Ishikawa (cell line): ENCODE measurements around the gene BZW2.

Experiments
- CEBPB ChIP-seq: IDR thresholded peaks from 2 replicates; pipeline ENCODE4 v1.6.1; 2012
- CREB1 ChIP-seq: IDR thresholded peaks from 2 replicates; pipeline ENCODE4 v1.6.1; 2012; ENCODE audit warnings: low read depth
- EGR1 ChIP-seq: IDR thresholded peaks from 2 replicates; pipeline ENCODE4 v1.6.1; 2012
- EP300 ChIP-seq: IDR thresholded peaks from 2 replicates; pipeline ENCODE4 v1.6.1; 2012; ENCODE audit warnings: borderline replicate concordance
- FOXM1 ChIP-seq: IDR thresholded peaks from 2 replicates; pipeline ENCODE4 v1.6.1; 2012; ENCODE audit warnings: low read depth, borderline replicate concordance
- MAX ChIP-seq: IDR thresholded peaks from 2 replicates; pipeline ENCODE4 v1.6.1; 2012
- NFIC ChIP-seq: IDR thresholded peaks from 2 replicates; pipeline ENCODE4 v1.6.1; 2012
- RAD21 ChIP-seq: IDR thresholded peaks from 2 replicates; pipeline ENCODE4 v1.6.1; 2012; ENCODE audit warnings: low read depth
- TAF1 ChIP-seq: IDR thresholded peaks from 2 replicates; pipeline ENCODE4 v1.6.1; 2012; ENCODE audit warnings: low read depth, mild to moderate bottlenecking
- TCF12 ChIP-seq: IDR thresholded peaks from 2 replicates; pipeline ENCODE4 v1.6.1; 2012; ENCODE audit warnings: low read depth
- TEAD4 ChIP-seq: IDR thresholded peaks from 2 replicates; pipeline ENCODE4 v1.6.1; 2012
- YY1 ChIP-seq: IDR thresholded peaks from 2 replicates; pipeline ENCODE4 v1.6.1; 2012; ENCODE audit warnings: low read depth
- ZBTB7A ChIP-seq: IDR thresholded peaks from 2 replicates; pipeline ENCODE4 v1.6.1; 2012; ENCODE audit warnings: low read depth
- TF ChIP-seq, protein P1 (sequence below): IDR thresholded peaks from 2 replicates; pipeline ENCODE4 v1.6.1; 2012
- TF ChIP-seq, protein P2 (sequence below): IDR thresholded peaks from 2 replicates; pipeline ENCODE4 v1.6.1; 2012; ENCODE audit warnings: low read depth, mild to moderate bottlenecking

The BZW2 gene

DNA sequence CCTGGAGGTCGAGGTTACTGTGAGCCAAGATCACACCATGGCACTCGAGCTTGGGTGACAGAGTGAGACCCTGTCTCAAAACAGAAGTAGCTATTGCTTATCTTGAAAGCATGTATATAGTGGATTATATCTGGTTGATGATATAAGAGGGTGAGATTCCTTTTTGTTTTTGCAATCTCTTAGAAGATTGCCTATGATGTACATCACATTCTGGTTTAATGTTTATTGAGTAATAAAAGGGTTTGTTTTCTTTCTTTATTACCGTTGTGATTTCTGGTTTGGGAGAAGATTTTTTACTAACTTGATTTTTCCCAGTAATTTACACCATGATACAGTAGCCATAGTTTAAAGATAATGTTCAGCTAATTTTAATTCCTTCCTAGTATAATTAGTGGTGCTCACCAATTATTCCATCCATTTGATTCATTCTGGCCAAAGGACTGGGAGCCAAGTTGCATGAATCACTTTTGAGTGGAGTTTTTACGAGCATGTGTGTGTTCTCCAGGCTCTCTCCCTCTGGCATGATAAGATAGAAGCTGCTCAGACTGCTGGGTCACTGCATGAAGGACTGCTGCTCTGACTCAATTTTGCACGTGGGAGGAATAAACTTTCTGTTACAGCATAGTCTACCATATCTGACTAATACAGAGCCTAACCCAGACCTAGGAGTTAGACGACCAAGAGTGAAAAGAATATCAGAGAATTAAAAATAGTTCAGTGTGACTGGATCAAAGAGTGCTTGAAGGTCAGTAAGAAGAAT, 94.1 kb downstream of the BZW2 start:
- TF ChIP-seq YY1 (no peak), NFIC (no peak), EGR1 (no peak), CREB1 (no peak), ZBTB7A (no peak), MAX (no peak)
- TF ChIP-seq, protein P1, sequence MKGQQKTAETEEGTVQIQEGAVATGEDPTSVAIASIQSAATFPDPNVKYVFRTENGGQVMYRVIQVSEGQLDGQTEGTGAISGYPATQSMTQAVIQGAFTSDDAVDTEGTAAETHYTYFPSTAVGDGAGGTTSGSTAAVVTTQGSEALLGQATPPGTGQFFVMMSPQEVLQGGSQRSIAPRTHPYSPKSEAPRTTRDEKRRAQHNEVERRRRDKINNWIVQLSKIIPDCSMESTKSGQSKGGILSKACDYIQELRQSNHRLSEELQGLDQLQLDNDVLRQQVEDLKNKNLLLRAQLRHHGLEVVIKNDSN: no peak

GRCh38 chr7:16740623-16740953, 94.6 kb downstream of the BZW2 start:
- TF ChIP-seq TEAD4: no peak
- no peak for TF ChIP-seq RAD21
- no peak for TF ChIP-seq TCF12
- TF ChIP-seq CREB1: no peak
- no peak for TF ChIP-seq TAF1
- no peak for TF ChIP-seq FOXM1
- no peak for TF ChIP-seq EP300

GRCh38 chr7:16740996-16741395, 95.0 kb downstream of the BZW2 start:
- TF ChIP-seq, protein P2, sequence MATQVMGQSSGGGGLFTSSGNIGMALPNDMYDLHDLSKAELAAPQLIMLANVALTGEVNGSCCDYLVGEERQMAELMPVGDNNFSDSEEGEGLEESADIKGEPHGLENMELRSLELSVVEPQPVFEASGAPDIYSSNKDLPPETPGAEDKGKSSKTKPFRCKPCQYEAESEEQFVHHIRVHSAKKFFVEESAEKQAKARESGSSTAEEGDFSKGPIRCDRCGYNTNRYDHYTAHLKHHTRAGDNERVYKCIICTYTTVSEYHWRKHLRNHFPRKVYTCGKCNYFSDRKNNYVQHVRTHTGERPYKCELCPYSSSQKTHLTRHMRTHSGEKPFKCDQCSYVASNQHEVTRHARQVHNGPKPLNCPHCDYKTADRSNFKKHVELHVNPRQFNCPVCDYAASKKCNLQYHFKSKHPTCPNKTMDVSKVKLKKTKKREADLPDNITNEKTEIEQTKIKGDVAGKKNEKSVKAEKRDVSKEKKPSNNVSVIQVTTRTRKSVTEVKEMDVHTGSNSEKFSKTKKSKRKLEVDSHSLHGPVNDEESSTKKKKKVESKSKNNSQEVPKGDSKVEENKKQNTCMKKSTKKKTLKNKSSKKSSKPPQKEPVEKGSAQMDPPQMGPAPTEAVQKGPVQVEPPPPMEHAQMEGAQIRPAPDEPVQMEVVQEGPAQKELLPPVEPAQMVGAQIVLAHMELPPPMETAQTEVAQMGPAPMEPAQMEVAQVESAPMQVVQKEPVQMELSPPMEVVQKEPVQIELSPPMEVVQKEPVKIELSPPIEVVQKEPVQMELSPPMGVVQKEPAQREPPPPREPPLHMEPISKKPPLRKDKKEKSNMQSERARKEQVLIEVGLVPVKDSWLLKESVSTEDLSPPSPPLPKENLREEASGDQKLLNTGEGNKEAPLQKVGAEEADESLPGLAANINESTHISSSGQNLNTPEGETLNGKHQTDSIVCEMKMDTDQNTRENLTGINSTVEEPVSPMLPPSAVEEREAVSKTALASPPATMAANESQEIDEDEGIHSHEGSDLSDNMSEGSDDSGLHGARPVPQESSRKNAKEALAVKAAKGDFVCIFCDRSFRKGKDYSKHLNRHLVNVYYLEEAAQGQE: no peak
- TF ChIP-seq RAD21 (no peak), EGR1 (no peak), MAX (no peak), TCF12 (no peak), TEAD4 (no peak), FOXM1 (no peak), TAF1 (no peak), YY1 (no peak), EP300 (no peak), ZBTB7A (no peak), CEBPB (no peak), CREB1 (no peak), NFIC (no peak)
- TF ChIP-seq, protein P1: no peak

DNA sequence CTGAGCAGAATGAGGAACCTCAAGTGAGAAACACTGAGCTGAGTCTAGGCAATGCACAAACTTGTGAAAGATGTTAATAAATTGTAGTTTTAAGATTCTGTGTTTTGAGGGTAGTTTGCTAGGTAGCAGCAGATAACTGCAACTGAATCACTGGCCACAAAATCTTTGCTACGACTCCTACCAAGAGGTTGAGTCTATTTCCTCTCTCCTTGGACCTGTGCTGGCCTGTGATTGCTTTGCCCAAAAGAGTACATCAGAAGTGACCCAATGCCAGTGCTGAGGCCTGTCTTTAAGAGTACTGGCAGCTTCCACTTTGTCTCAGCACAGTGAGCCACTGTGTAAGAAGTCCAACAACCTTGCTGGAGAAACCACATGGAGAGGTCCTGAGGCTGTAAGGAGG, 95.7 kb downstream of the BZW2 start:
- no peak for TF ChIP-seq MAX
- TF ChIP-seq, protein P1: no peak
- TF ChIP-seq EGR1: no peak
- no peak for TF ChIP-seq EP300
- no peak for TF ChIP-seq CREB1
- TF ChIP-seq TEAD4: no peak
- no peak for TF ChIP-seq NFIC
- TF ChIP-seq, protein P2: no peak

DNA sequence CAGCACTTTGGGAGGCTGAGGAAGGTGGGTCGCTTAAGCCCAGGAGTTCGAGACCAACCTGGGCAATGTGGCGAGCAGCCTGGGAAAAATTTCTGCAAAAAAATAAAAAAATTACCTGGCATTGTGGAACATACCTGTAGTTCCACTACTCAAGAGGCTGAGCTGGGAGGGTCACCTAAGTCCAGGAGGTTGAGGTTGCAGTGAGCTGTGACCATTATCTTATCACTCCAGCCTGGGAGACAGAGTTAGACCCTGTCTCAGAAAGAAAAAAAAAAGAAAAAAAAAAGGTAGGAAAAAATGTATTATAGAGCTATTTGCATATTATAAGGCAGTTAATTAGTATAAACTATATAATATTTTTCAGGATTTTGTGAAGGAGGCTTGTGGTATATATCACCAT, 96.6 kb downstream of the BZW2 start:
- TF ChIP-seq YY1: no peak
- TF ChIP-seq ZBTB7A: no peak
- no peak for TF ChIP-seq MAX
- TF ChIP-seq EGR1: no peak
- TF ChIP-seq, protein P2: no peak
- TF ChIP-seq, protein P1: no peak
- no peak for TF ChIP-seq TAF1
- no peak for TF ChIP-seq TCF12
- TF ChIP-seq EP300: no peak
- TF ChIP-seq RAD21: no peak
